Heart right ventricle (tissue), 16 donors: ENCODE data around the gene GALNT18. TPM values are rescaled to one million over a fixed set of nuclear protein-coding genes. Genes with fewer than 3 reads are reported as not detected.

Experiments used
- ATAC-seq, 8 donors: fragments of 200-7000 bp; cut with Tn5 transposase; one replicate each; pipeline ENCODE4 v1.9.1; 2020; ENCODE audit warnings: mild to moderate bottlenecking in 8 of 8, moderate library complexity in 8 of 8, moderate number of reproducible peaks in 1 of 8
- DNase-seq, 2 donors: peaks; one replicate each; pipeline ENCODE4 v3.0.0-alpha.2; 2020
- H3K27ac ChIP-seq, 10 donors: fragments of 200-600 bp; sonication (generic) in 2 of 10; one replicate each; pipeline versions ENCODE4 v1.5.0 to v1.8.0; 2020 to 2022; ENCODE audit warnings: mild to moderate bottlenecking in 3 of 10
- H3K27me3 ChIP-seq, 7 donors: fragments of 200-600 bp; one replicate each; pipeline ENCODE4 v1.8.0; 2021 to 2022; ENCODE audit warnings: mild to moderate bottlenecking in 2 of 7
- H3K36me3 ChIP-seq, 9 donors: fragments of 200-600 bp; sonication (generic) in 1 of 9; one replicate each; pipeline versions ENCODE4 v1.5.0 to v1.8.0; 2020 to 2022; ENCODE audit warnings: mild to moderate bottlenecking in 2 of 9
- H3K4me1 ChIP-seq, 9 donors: fragments of 200-600 bp; sonication (generic) in 1 of 9; one replicate each; pipeline versions ENCODE4 v1.5.0 to v1.8.0; 2020 to 2022; ENCODE audit warnings: mild to moderate bottlenecking in 4 of 9
- H3K4me3 ChIP-seq, 10 donors: fragments of 200-600 bp; sonication (generic) in 2 of 10; one replicate each; pipeline versions ENCODE4 v1.5.0 to v1.8.0; 2020 to 2022; ENCODE audit warnings: mild to moderate bottlenecking in 7 of 10, moderate library complexity in 2 of 10
- H3K9me3 ChIP-seq, 11 donors: fragments of 200-600 bp in 10 of 11; sonication (generic) in 2 of 11; one replicate each; pipeline versions ENCODE4 v1.5.0 to v1.8.0; 2013 to 2022; ENCODE audit warnings: mild to moderate bottlenecking in 2 of 11, control low read depth in 1 of 11, moderate library complexity in 1 of 11
- WGBS, 2 donors: extraction: QIAGEN DNeasy Blood & Tissue Kit; methylation state at CpG; one replicate each; pipeline ENCODE4 v1.1.7; 2013; ENCODE audit warnings: inconsistent platforms in 1 of 2; 5-methylcytosine and 5-hydroxymethylcytosine counted together
- intact Hi-C, 10 donors: fragments of 100-400 bp; cut with DNase I; formaldehyde crosslinking; loops; one replicate each; pipeline versions ENCODE4 v1.11.1 to v1.14.2; 2022
- polyA plus RNA-seq, 2 donors: library from polyadenylated mRNA; stranded (reverse); fragments of 200-250 nt; gene quantifications; one replicate each; pipeline ENCODE4 v1.2.3, GENCODE V29; 2013
- total RNA-seq, 10 donors: library from RNA; stranded (reverse); fragmentation: NEBNext Ultra II Directional in 3 of 10; extraction: Animal tissue kit (Norgen Biotek cat#: 25700) in 3 of 10; gene quantifications; one replicate each; pipeline versions ENCODE4 v1.2.1 to v1.2.4, GENCODE V29; 2021 to 2023
- TF ChIP-seq, protein P1 (sequence below), 9 donors: fragments of 200-600 bp; sonication (generic) in 2 of 9; IDR thresholded peaks; one replicate each; pipeline versions ENCODE4 v1.5.0 to v1.8.0; 2021 to 2022; ENCODE audit warnings: antibody characterized with exemption in 9 of 9, mild to moderate bottlenecking in 5 of 9, moderate library complexity in 1 of 9
- donor health status: Arrhythmogenic right ventricular cardiomyopathy.
- donor health status: ischemic (EF 13 %, LVEDD 7.1; RV severe dilation, severe dysfunction).
- donor health status: healthy with polysubstance abuse.
- donor health status: DM: no; HTN: yes; CAD: no.
- donor health status: DM: no; HTN: no; CAD: no.
- donor health status: ischemic (EF 25% LVEDD 6.9; RV normal size, moderate dysfunction).
- donor health status: ischemic (EF 25% LVEDD 5.7; RV mildly dilated, moderate dysfunction).
- donor health status: healthy.
- donor health status: DM: yes; HTN: yes; CAD: no.
- donor health status: Ischemic cardiomyopathy.
- donor health status: ischemic (EF 35%, LVEDD 5.7; RV mildly dilated, moderate dysfunction).
- donor health status: nonischemic (EF 11% LVEDD 7.7; RV severe dilation, severe dysfunction).
- donor health status: DM: yes; HTN: yes; CAD: no.
- donor health status: PGD.
- donor health status: ischemic (EF 29% LVEDD 5.4; RV normal size, mild dysfunction).
- donor health status: nonischemic (EF 23%, LVEDD 6.1; RV moderate dilation, normal function).

Gene GALNT18
- total and polyA plus RNA-seq, 12 donors, result 7.0 to 29.0 (median 15.6) TPM

DNA sequence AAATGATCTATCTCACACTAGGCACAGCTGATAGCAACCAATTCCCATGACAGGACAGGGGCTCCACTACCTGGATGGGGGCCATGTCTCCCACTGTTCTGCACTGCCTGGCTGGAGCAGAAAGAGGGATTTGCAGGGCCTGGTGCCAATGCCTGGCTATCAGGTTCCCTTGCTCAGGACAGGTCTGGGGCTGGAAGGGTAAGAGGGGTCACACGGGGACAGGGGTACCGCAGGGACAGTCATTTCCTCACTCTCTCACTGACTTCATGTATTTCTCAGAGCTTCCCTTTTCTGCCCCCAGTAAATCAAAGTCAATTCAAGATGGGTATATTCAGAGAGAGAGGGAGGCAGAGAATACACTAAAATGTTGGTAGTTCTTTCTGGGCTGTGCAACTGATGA is 149.7 kb downstream of the GALNT18 start:
- H3K27me3 ChIP-seq, result no peaks in the 10 kb centered on the region
- H3K27ac ChIP-seq, result no peak overlapping the region
- intact Hi-C loops, result no loop called here
- TF ChIP-seq, protein P1, sequence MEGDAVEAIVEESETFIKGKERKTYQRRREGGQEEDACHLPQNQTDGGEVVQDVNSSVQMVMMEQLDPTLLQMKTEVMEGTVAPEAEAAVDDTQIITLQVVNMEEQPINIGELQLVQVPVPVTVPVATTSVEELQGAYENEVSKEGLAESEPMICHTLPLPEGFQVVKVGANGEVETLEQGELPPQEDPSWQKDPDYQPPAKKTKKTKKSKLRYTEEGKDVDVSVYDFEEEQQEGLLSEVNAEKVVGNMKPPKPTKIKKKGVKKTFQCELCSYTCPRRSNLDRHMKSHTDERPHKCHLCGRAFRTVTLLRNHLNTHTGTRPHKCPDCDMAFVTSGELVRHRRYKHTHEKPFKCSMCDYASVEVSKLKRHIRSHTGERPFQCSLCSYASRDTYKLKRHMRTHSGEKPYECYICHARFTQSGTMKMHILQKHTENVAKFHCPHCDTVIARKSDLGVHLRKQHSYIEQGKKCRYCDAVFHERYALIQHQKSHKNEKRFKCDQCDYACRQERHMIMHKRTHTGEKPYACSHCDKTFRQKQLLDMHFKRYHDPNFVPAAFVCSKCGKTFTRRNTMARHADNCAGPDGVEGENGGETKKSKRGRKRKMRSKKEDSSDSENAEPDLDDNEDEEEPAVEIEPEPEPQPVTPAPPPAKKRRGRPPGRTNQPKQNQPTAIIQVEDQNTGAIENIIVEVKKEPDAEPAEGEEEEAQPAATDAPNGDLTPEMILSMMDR (IDR thresholded peaks at IDR 0.05), result no peak
- no peak overlapping the region for H3K4me3 ChIP-seq
- ATAC-seq (peak in 3 of 8 donors; percentile 27 to 45 (median 40)), DNase-seq (no peak)
- WGBS, 2 donors, result 30 to 42% methylated on average over 2 of the region's 2 CpGs
- H3K36me3 ChIP-seq, result no peaks in the 10 kb centered on the region
- H3K4me1 ChIP-seq, result peaks cover 0 to 48% (median 10%) of the 10 kb centered on the region in 9 donors
- no peaks in the 10 kb centered on the region for H3K9me3 ChIP-seq

DNA sequence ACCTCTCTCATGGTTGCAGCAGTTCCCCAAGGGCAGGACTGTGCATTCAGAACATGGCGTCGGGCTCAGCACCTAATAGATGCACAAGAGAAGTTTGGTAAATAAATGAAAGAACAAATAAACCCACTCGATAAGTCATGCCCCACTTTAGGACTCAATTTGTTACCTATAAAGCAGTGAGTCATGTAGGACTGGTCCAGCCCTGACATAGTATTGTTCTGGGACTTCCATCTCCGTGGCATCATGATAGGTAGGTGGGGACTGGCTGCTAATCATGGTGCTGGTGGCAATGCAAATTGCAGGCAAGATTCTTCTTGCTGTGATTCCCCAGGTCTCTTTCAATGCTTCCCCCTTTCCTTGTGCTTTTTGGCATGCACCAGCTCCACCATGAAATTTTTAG is 150.6 kb downstream of the GALNT18 start:
- H3K27me3 ChIP-seq, result no peaks in the 10 kb centered on the region
- ATAC-seq (no peak), DNase-seq (no peak)
- H3K4me1 ChIP-seq, result peaks cover 0 to 44% (median 8%) of the 10 kb centered on the region in 9 donors
- no peak overlapping the region for H3K27ac ChIP-seq
- H3K9me3 ChIP-seq, result no peaks in the 10 kb centered on the region
- WGBS, 2 donors, result 73% methylated on average over 4 of the region's 4 CpGs
- intact Hi-C loops, result no loop called here
- TF ChIP-seq, protein P1 (IDR thresholded peaks at IDR 0.05), result no peak
- H3K4me3 ChIP-seq, result no peak overlapping the region
- H3K36me3 ChIP-seq, result no peaks in the 10 kb centered on the region

DNA sequence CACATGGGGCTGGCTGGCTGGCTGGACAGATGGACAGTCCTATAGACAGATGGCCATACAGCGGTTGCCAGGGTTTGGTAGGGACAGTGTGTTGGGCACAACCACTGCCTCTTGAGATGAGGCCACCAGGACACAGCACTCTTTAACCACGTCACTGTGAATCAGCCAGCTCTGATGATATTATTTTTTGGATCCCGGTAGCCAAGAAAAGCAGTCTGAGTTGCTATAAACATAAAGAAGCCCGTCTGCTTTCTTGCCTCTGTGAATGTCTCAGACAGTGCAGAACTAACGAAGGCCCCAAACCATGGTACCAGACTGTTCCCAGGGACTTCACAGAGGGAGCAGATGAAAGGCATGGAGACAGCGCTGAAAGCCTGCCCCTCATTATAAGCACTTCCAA is 152.9 kb downstream of the GALNT18 start:
- Histone ChIP-seq H3K4me1 (peaks cover 0 to 49% (median 8%) of the 10 kb centered on the region in 9 donors), H3K9me3 (no peaks in the 10 kb centered on the region), H3K27ac (no peak overlapping the region), H3K4me3 (no peak overlapping the region), H3K36me3 (peaks cover 0 to 5% (median 0%) of the 10 kb centered on the region in 9 donors), H3K27me3 (no peaks in the 10 kb centered on the region)
- DNase-seq, result no peak
- intact Hi-C loops, result loop anchor here in 1 of 10 donors (10.0 kb wide), 1 partner anchor 156 kb away; the partner anchor contains the start of gene GALNT18
- peak in 6 of 8 donors; percentile 12 to 59 (median 30) for ATAC-seq
- 73 to 75% methylated on average over 6 of the region's 6 CpGs for WGBS, 2 donors
- TF ChIP-seq, protein P1 (IDR thresholded peaks at IDR 0.05), result no peak

DNA sequence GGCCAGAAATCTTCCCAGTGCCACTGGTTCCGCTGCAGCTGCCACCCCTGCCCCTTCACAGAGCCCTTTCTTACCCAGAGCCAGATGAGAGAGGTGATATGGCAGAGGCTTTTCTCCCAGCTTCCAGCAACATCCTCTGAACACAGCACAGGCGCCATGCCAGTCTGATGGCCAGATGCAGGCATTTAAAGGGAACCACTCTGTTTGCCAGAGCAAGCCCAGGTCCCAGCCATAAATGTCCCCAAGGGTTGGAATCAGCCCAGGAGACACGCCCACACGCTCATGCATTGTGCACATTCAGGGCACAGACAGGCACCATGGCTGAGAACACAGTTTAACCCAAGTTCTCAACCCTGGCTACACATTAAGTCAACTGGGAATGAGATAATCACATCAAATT is 154.5 kb downstream of the GALNT18 start:
- 79 to 90% methylated on average over 4 of the region's 4 CpGs for WGBS, 2 donors
- intact Hi-C loops, result loop anchor here in 1 of 10 donors (10.0 kb wide), 1 partner anchor 157 kb away; the partner anchor contains the start of gene GALNT18
- H3K27ac ChIP-seq, result no peak overlapping the region
- TF ChIP-seq, protein P1 (IDR thresholded peaks at IDR 0.05), result no peak
- peaks cover 0 to 5% (median 0%) of the 10 kb centered on the region in 9 donors for H3K36me3 ChIP-seq
- H3K27me3 ChIP-seq, result no peaks in the 10 kb centered on the region
- DNase-seq (no peak), ATAC-seq (peak in 4 of 8 donors; percentile 17 to 43 (median 22))
- no peaks in the 10 kb centered on the region for H3K9me3 ChIP-seq
- no peak overlapping the region for H3K4me3 ChIP-seq
- H3K4me1 ChIP-seq, result peaks cover 0 to 60% (median 13%) of the 10 kb centered on the region in 9 donors
